Testis (tissue), 3 donors: ENCODE measurements around the gene ATG9A. TPM values are rescaled to one million over a fixed set of nuclear protein-coding genes. Genes with fewer than 3 reads are reported as not detected.
"Not testable (repeated sequence)": the region's sequence is repeated elsewhere in the genome, so short reads cannot be mapped to it uniquely, and the experiment has no call there.

Experiments used
- DNase-seq: peaks from one replicate; pipeline ENCODE4 v3.0.0-alpha.2; 2019
- H3K27ac ChIP-seq, 2 donors: fragments of 200-600 bp; sonication (generic); one replicate each; pipeline ENCODE4 v1.5.1; 2019
- H3K27me3 ChIP-seq: fragments of 200-600 bp; sonication (generic); one replicate; pipeline ENCODE4 v1.5.1; 2019
- H3K36me3 ChIP-seq: fragments of 200-600 bp; sonication (generic); one replicate; pipeline ENCODE4 v1.5.1; 2017; ENCODE audit warnings: low read depth; ENCODE audit errors: missing control alignments
- H3K4me1 ChIP-seq: fragments of 200-600 bp; sonication (generic); one replicate; pipeline ENCODE4 v1.5.1; 2019
- H3K4me3 ChIP-seq, 2 donors: fragments of 200-600 bp; sonication (generic); one replicate each; pipeline ENCODE4 v1.5.1; 2017 to 2019
- H3K9me3 ChIP-seq: fragments of 200-600 bp; sonication (generic); one replicate; pipeline ENCODE4 v1.5.1; 2017
- POLR2A ChIP-seq: fragments of 450-650 bp; IDR thresholded peaks from one replicate; pipeline ENCODE4 v1.6.1; 2017; ENCODE audit warnings: antibody characterized with exemption, mild to moderate bottlenecking, moderate library complexity
- WGBS, 2 donors: methylation state at CpG; one replicate each; pipeline ENCODE4 v1.1.5; 2018; 5-methylcytosine and 5-hydroxymethylcytosine counted together
- intact Hi-C: fragments of 100-400 bp; cut with DNase I; formaldehyde crosslinking; loops from one replicate; pipeline ENCODE4 v1.15.1; 2023; ENCODE audit warnings: low total_unique reads
- polyA plus RNA-seq: library from polyadenylated mRNA; stranded (reverse); fragments of 350-450 nt; fragmentation: Illumina TruSeq; extraction: RNeasy Lipid Tissue Mini Kit (QIAGEN cat#74804); gene quantifications from one replicate; pipeline ENCODE4 v1.2.3, GENCODE V29; 2014; ENCODE audit warnings: low read depth, low replicate concordance; ENCODE audit not compliant: insufficient read depth
- total RNA-seq, 2 donors: library from RNA; depleted of rRNA; stranded (reverse); fragments of >200 nt; gene quantifications; one replicate each; pipeline ENCODE4 v1.2.3, GENCODE V29; 2016
- TF ChIP-seq, protein P1 (sequence below), 3 experiments: fragments of 450-650 bp in 2 of 3; fragments of 200-600 bp in 1 of 3; sonication (generic) in 1 of 3; IDR thresholded peaks; one replicate each; pipeline ENCODE4 v1.5.1; 2016 to 2019; ENCODE audit warnings: antibody characterized with exemption in 3 of 3, mild to moderate bottlenecking in 2 of 3, moderate library complexity in 1 of 3

ATG9A gene
- total and polyA plus RNA-seq, 3 donors from 2014 or later = 115 to 207 (median 125) TPM

- H3K4me3 ChIP-seq = no peak overlapping the region
- H3K4me1 ChIP-seq = no peaks in the 10 kb centered on the region
- TF ChIP-seq POLR2A = no peak
- TF ChIP-seq, protein P1, sequence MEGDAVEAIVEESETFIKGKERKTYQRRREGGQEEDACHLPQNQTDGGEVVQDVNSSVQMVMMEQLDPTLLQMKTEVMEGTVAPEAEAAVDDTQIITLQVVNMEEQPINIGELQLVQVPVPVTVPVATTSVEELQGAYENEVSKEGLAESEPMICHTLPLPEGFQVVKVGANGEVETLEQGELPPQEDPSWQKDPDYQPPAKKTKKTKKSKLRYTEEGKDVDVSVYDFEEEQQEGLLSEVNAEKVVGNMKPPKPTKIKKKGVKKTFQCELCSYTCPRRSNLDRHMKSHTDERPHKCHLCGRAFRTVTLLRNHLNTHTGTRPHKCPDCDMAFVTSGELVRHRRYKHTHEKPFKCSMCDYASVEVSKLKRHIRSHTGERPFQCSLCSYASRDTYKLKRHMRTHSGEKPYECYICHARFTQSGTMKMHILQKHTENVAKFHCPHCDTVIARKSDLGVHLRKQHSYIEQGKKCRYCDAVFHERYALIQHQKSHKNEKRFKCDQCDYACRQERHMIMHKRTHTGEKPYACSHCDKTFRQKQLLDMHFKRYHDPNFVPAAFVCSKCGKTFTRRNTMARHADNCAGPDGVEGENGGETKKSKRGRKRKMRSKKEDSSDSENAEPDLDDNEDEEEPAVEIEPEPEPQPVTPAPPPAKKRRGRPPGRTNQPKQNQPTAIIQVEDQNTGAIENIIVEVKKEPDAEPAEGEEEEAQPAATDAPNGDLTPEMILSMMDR (IDR thresholded peaks at IDR 0.05) = no peak
- H3K9me3 ChIP-seq = no peaks in the 10 kb centered on the region
- DNase-seq = no peak
- no peak overlapping the region for H3K27ac ChIP-seq
- H3K27me3 ChIP-seq = no peaks in the 10 kb centered on the region
- intact Hi-C loops = no loop called here
- WGBS, 2 donors = 65 to 68% methylated on average over 5 of the region's 5 CpGs
- H3K36me3 ChIP-seq = no peaks in the 10 kb centered on the region
Measured at GRCh38 chr2:219261024-219261855, 31.8 kb upstream of the ATG9A start.

DNA sequence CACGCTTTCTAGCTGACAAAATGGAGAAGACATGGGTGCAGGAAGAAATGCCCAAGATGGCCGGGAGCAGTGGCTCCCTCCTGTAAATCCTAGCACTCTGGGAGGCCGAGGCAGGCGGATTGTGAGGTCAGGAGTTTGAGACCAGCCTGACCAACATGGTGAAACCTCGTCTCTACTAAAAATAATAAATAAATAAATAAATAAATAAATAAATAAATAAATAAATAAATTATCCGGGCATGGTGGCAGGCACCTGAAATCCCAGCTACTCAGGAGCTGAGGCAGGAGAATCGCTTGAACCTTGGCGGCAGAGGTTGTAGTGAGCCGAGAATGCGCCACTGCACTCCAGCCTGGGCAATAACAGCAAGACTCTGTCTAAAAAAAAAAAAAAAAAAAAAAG, 29.5 kb upstream of the ATG9A start:
- WGBS, 2 donors = 85 to 92% methylated on average over 10 of the region's 10 CpGs
- H3K4me3 ChIP-seq, H3K27me3 ChIP-seq, H3K27ac ChIP-seq, H3K9me3 ChIP-seq, intact Hi-C loops, DNase-seq, H3K36me3 ChIP-seq: not testable (repeated sequence)
- peaks cover 11% of the 10 kb centered on the region for H3K4me1 ChIP-seq

DNA sequence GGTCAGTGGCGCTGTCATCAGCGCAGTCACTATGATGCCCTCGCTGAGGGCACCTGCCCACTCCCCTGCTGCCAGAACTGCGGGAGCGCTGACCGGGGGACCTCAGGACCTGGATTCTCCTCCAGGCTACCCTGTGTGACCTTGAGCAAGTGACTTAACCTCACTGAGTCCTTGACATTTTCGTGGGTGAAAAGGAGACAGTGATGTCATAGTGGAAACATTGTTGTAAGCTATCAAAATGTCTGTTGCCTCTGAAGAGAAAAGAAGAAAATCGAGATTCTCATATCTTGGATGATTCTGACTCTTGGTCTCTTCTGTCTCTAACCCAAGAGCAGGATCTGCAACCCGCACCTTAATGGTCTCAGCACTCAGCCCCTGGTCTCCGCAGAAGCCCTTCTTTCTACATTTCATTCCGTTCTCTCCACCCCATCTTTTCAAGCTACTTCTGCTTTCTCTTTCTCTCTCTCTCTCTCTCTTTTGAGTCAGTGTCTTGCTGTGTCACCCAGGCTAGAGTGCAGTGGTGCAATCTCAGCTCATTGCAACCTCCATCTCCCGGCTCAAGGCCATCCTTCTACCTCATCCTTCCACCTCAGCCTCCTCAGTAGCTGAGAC, 25.3 kb upstream of the ATG9A start:
- Histone ChIP-seq H3K4me1 (peaks cover 15% of the 10 kb centered on the region), H3K36me3 (no peaks in the 10 kb centered on the region), H3K4me3 (peak overlapping the region; percentile 42 to 67), H3K27me3 (no peaks in the 10 kb centered on the region), H3K9me3 (no peaks in the 10 kb centered on the region), H3K27ac (no peak overlapping the region)
- no peak for TF ChIP-seq POLR2A
- TF ChIP-seq, protein P1 (IDR thresholded peaks at IDR 0.05) = no peak
- intact Hi-C loops = no loop called here
- WGBS, 2 donors = 8 to 13% methylated on average over 9 to 12 of the region's 12 CpGs
- no peak for DNase-seq

DNA sequence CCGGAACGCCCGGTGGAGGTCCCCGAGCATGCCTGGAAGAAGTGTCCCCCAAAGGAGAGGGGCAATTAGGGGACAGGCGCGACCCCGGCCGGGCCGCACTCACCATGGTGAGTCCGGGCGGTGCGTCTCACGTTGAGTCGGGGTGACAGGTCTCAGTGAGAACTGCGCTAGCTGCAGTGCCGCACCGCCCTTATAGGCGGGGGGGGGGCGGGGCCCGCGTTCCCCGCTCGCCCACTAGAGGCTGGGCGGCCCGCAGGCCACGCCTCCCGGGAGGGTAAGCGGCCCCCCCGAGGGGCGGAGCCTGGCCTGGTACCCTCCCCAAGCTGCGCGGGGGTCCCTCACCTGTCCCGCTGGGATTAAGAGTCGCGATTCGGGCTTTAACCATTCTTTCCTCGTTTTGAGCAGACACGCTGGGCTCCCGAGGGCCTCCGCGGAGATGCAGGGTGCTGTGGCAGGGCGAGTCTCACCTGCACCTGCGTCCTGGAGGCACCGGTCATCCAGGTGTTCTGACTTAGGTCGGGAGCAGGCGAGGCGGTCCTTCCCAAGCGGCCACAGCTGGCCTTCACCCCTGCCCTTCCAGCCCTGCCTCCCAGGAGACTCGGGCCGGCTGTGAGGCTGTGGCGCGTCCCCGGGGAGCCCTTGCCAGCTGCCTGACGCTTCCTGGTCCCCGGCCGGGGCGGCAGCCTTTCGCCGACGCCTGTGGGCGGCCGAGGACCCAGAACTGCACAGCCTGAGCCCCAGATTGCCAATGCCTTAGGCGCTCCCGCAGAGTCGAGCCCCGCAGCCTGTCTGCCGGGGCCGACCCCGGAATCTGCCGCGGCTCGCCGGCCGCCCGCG, 24.5 kb upstream of the ATG9A start, which contains the start of gene TUBA4A:
TUBA4A (minus strand) TSS at position 166 of the 837 bp plus-strand sequence; CDS start at position 106, 60 bp downstream.
- Histone ChIP-seq H3K36me3 (no peaks in the 10 kb centered on the region), H3K4me3 (peak within 1 kb of the TSS; percentile 42 to 67), H3K4me1 (peaks cover 15% of the 10 kb centered on the region), H3K27me3 (no peaks in the 10 kb centered on the region), H3K9me3 (no peaks in the 10 kb centered on the region), H3K27ac (peak within 1 kb of the TSS in 1 of 2 donors; percentile 11)
- DNase-seq = peak; percentile 85
- 0% methylated on average over 48 of the region's 76 CpGs; no CpG with 5 or more reads in 1 of the 2 donors for WGBS, 2 donors
- intact Hi-C loops = no loop called here
- TF ChIP-seq POLR2A = peak; percentile 67
- TF ChIP-seq, protein P1 (IDR thresholded peaks at IDR 0.05) = peak in 1 of 3 experiments; percentile 16
